PC-9 (cell line): ENCODE results near the gene CYTH3. TPM values are rescaled to one million over a fixed set of nuclear protein-coding genes. Genes with fewer than 3 reads are reported as not detected.

Source experiments
- BruUV-seq: library from RNA; stranded (reverse); fragments of 400-500 nt; replicated peaks from 2 replicates; lab custom pipeline; 2021; lab: Mats Ljungman, UMichigan
- CTCF ChIA-PET: fragments of 300-600 bp; sonication (Branson Sonifier 250); formaldehyde crosslinking; loops from one replicate; lab custom pipeline; 2022; ENCODE audit warnings: antibody characterized with exemption; lab: Charles Lee
- POLR2A ChIA-PET: fragments of 300-600 bp; sonication (Branson Sonifier 250); formaldehyde crosslinking; loops from one replicate; lab custom pipeline; 2022; ENCODE audit warnings: antibody characterized with exemption; ENCODE audit not compliant: unreplicated experiment; lab: Charles Lee
- DNase-seq, 2 experiments: peaks; one replicate each; pipeline versions ENCODE4 v3.0.0 to v3.0.0-alpha.2; 2015 to 2022; ENCODE audit warnings: mixed read lengths in 1 of 2
- H2AFZ ChIP-seq: fragments of 200-600 bp; sonication (generic); 2 replicates; pipeline ENCODE4 v1.8.1; 2017; ENCODE audit warnings: antibody characterized with exemption
- H3F3A ChIP-seq: fragments of 200-600 bp; sonication (generic); 2 replicates; pipeline ENCODE4 v1.8.1; 2017; ENCODE audit warnings: antibody characterized with exemption, mild to moderate bottlenecking, low read depth; ENCODE audit not compliant: insufficient read depth
- H3K27ac ChIP-seq: fragments of 200-600 bp; sonication (generic); 2 replicates; pipeline ENCODE4 v1.6.1; 2016; ENCODE audit warnings: mixed run types
- H3K27me3 ChIP-seq: fragments of 200-600 bp; sonication (generic); 2 replicates; pipeline ENCODE4 v1.6.1; 2016; ENCODE audit warnings: low read depth, mixed run types; ENCODE audit not compliant: insufficient read depth
- H3K36me3 ChIP-seq: fragments of 200-600 bp; sonication (generic); 2 replicates; pipeline ENCODE4 v1.6.1; 2016; ENCODE audit warnings: low read depth, mixed run types
- H3K4me1 ChIP-seq: fragments of 200-600 bp; sonication (generic); replicated peaks from 2 replicates; pipeline ENCODE4 v1.6.1; 2016; ENCODE audit warnings: mixed run types; ENCODE audit not compliant: insufficient read depth
- H3K4me2 ChIP-seq: fragments of 200-600 bp; sonication (generic); 2 replicates; pipeline ENCODE4 v1.6.1; 2017; ENCODE audit warnings: mixed run types
- H3K4me3 ChIP-seq: fragments of 200-600 bp; sonication (generic); 2 replicates; pipeline ENCODE4 v1.6.1; 2016; ENCODE audit warnings: mixed run types
- H3K79me2 ChIP-seq: fragments of 200-600 bp; sonication (generic); 2 replicates; pipeline ENCODE4 v1.6.1; 2017; ENCODE audit warnings: low read depth, mixed run types
- H3K9me2 ChIP-seq: fragments of 200-600 bp; sonication (generic); 2 replicates; pipeline ENCODE4 v1.8.1; 2017; ENCODE audit warnings: mild to moderate bottlenecking; ENCODE audit not compliant: insufficient read depth
- H3K9me3 ChIP-seq: fragments of 200-600 bp; sonication (generic); 2 replicates; pipeline ENCODE4 v1.8.1; 2016; ENCODE audit warnings: low read depth; ENCODE audit not compliant: insufficient read depth
- H4K20me1 ChIP-seq: fragments of 200-600 bp; sonication (generic); 2 replicates; pipeline ENCODE4 v1.8.1; 2017; ENCODE audit not compliant: insufficient read depth
- CTCF ChIP-seq: fragments of 200-600 bp; sonication (generic); conservative IDR thresholded peaks from 2 replicates; pipeline ENCODE4 v1.6.1; 2017; ENCODE audit warnings: mixed run types, antibody characterized with exemption, mild to moderate bottlenecking, moderate library complexity
- EZH2 ChIP-seq: fragments of 200-600 bp; sonication (generic); IDR thresholded peaks from 2 replicates; pipeline ENCODE4 v1.8.0; 2017; ENCODE audit warnings: antibody characterized with exemption, low read depth
- intact Hi-C: fragments of 100-400 bp; cut with micrococcal nuclease; formaldehyde crosslinking; loops from one replicate; pipeline ENCODE4 v1.10.0; 2022; ENCODE audit not compliant: unreplicated experiment
- total RNA-seq: library from RNA; stranded (reverse); gene quantifications from 2 replicates; pipeline ENCODE4 v1.2.3, GENCODE V29; 2021

Gene CYTH3
- total RNA-seq, 1 experiment from 2014 or later, result 84.4 TPM

- no peaks in the 10 kb centered on the region for H3K9me3 ChIP-seq
- BruUV-seq, result no TSS peak
- intact Hi-C loops, result no loop called here
- H3K79me2 ChIP-seq, result peaks cover 22% of the 10 kb centered on the region
- H3K9me2 ChIP-seq, result no peaks in the 10 kb centered on the region
- no peak overlapping the region for H2AFZ ChIP-seq
- no peak overlapping the region for H3K4me3 ChIP-seq
- no peaks in the 10 kb centered on the region for H3K27me3 ChIP-seq
- ChIA-PET POLR2A (interaction anchor here (0.6 kb wide), 1 partner anchor 84 kb away, joined by 4 read pairs; no protein-coding TSS in a partner anchor), CTCF (no interaction called here)
- H3K4me1 ChIP-seq, result no peaks in the 10 kb centered on the region
- H3F3A ChIP-seq, result peaks cover 5% of the 10 kb centered on the region; the same call in 1 of the 2 replicates
- no peak for TF ChIP-seq EZH2
- no peak for TF ChIP-seq CTCF
- no peak overlapping the region for H3K27ac ChIP-seq
- H3K4me2 ChIP-seq, result no peak overlapping the region
- H3K36me3 ChIP-seq, result no peaks in the 10 kb centered on the region
- DNase-seq, result no peak
- H4K20me1 ChIP-seq, result peaks cover 6% of the 10 kb centered on the region; the same call in 1 of the 2 replicates
These were observed 66.3 kb downstream of the CYTH3 start for GRCh38 chr7:6205971-6206660.

- Histone ChIP-seq H3K9me3 (no peaks in the 10 kb centered on the region), H3K4me2 (no peak overlapping the region), H3K4me1 (no peaks in the 10 kb centered on the region), H3K79me2 (peaks cover 5% of the 10 kb centered on the region; the same call in 1 of the 2 replicates), H3K4me3 (no peak overlapping the region), H4K20me1 (peaks cover 6% of the 10 kb centered on the region; the same call in 1 of the 2 replicates), H2AFZ (no peak overlapping the region), H3K27me3 (no peaks in the 10 kb centered on the region), H3K36me3 (no peaks in the 10 kb centered on the region), H3K27ac (no peak overlapping the region), H3K9me2 (no peaks in the 10 kb centered on the region), H3F3A (peaks cover 5% of the 10 kb centered on the region; the same call in 1 of the 2 replicates)
- intact Hi-C loops, result no loop called here
- TF ChIP-seq CTCF (no peak), EZH2 (no peak)
- ChIA-PET CTCF (no interaction called here), POLR2A (no interaction called here)
- no TSS peak for BruUV-seq
- DNase-seq, result no peak
These were observed 69.0 kb downstream of the CYTH3 start for GRCh38 chr7:6203381-6203780.

GRCh38 chr7:6202117-6202516 lies 70.3 kb downstream of the CYTH3 start:
- TF ChIP-seq CTCF (no peak), EZH2 (no peak)
- peaks cover 6% of the 10 kb centered on the region; the same call in 1 of the 2 replicates for H4K20me1 ChIP-seq
- no peak overlapping the region for H3K4me3 ChIP-seq
- H3F3A ChIP-seq, result peaks cover 5% of the 10 kb centered on the region; the same call in 1 of the 2 replicates
- H3K4me1 ChIP-seq, result no peaks in the 10 kb centered on the region
- no peaks in the 10 kb centered on the region for H3K9me3 ChIP-seq
- CTCF ChIA-PET, result no interaction called here
- DNase-seq, result no peak
- no peaks in the 10 kb centered on the region; the same call in 1 of the 2 replicates for H3K79me2 ChIP-seq
- no peaks in the 10 kb centered on the region for H3K27me3 ChIP-seq
- no TSS peak for BruUV-seq
- POLR2A ChIA-PET, result no interaction called here
- no peak overlapping the region for H3K4me2 ChIP-seq
- no peaks in the 10 kb centered on the region for H3K36me3 ChIP-seq
- no peaks in the 10 kb centered on the region for H3K9me2 ChIP-seq
- no peak overlapping the region for H3K27ac ChIP-seq
- H2AFZ ChIP-seq, result no peak overlapping the region
- intact Hi-C loops, result no loop called here
